Natural killer cell (primary cell): ENCODE results near the gene CDNF. TPM values are rescaled to one million over a fixed set of nuclear protein-coding genes. Genes with fewer than 3 reads are reported as not detected.
A peak's percentile ranks its signal among the peaks of the same experiment; 100 is the strongest.

Experiments used
- ATAC-seq, 3 donors: fragments of 150-1000 bp in 2 of 3; fragments of 200-7000 bp in 1 of 3; cut with Tn5 transposase; 1 replicate in 1 of 3; 2 replicates in 2 of 3; pipeline ENCODE4 v1.10.0; 2021; ENCODE audit warnings: mild to moderate bottlenecking in 2 of 3, moderate library complexity in 2 of 3
- DNase-seq, 2 donors: peaks; one replicate each; pipeline versions ENCODE4 v3.0.0 to v3.0.0-alpha.2; 2013 to 2021; ENCODE audit warnings: mixed read lengths in 1 of 2
- H3K27ac ChIP-seq: one replicate; pipeline ENCODE4 v1.5.1; 2013; ENCODE audit warnings: mild to moderate bottlenecking, low read length
- H3K27me3 ChIP-seq: one replicate; pipeline ENCODE4 v1.6.1; 2013; ENCODE audit warnings: low read length; ENCODE audit not compliant: control insufficient read depth, insufficient read depth
- H3K36me3 ChIP-seq: one replicate; pipeline ENCODE4 v1.6.1; 2013; ENCODE audit warnings: low read length; ENCODE audit not compliant: control insufficient read depth, insufficient read depth
- H3K4me1 ChIP-seq: one replicate; pipeline ENCODE4 v1.6.1; 2013; ENCODE audit warnings: low read length; ENCODE audit not compliant: control insufficient read depth, insufficient read depth
- H3K4me3 ChIP-seq: one replicate; pipeline ENCODE4 v1.5.1; 2013; ENCODE audit warnings: low read length
- H3K9me3 ChIP-seq: one replicate; pipeline ENCODE4 v1.6.1; 2013; ENCODE audit warnings: low read length; ENCODE audit not compliant: control insufficient read depth, insufficient read depth
- H3K27ac Mint-ChIP-seq, 2 donors: one replicate each; pipeline ENCODE4 v1.8.0; 2022; ENCODE audit warnings: mild to moderate bottlenecking in 2 of 2, mixed read lengths in 2 of 2, moderate library complexity in 1 of 2
- H3K27me3 Mint-ChIP-seq, 2 donors: one replicate each; pipeline ENCODE4 v1.8.0; 2022; ENCODE audit warnings: low read depth in 2 of 2, mixed read lengths in 2 of 2
- H3K36me3 Mint-ChIP-seq: one replicate; pipeline ENCODE4 v1.8.0; 2022; ENCODE audit warnings: mixed read lengths
- H3K4me1 Mint-ChIP-seq, 2 donors: one replicate each; pipeline ENCODE4 v1.8.0; 2022; ENCODE audit warnings: mixed read lengths in 2 of 2
- H3K4me3 Mint-ChIP-seq: one replicate; pipeline ENCODE4 v1.8.0; 2022; ENCODE audit warnings: mild to moderate bottlenecking, moderate library complexity, mixed read lengths
- H3K9me3 Mint-ChIP-seq, 2 donors: one replicate each; pipeline ENCODE4 v1.8.0; 2022; ENCODE audit warnings: mixed read lengths in 2 of 2
- WGBS: methylation state at CpG from one replicate; pipeline ENCODE4 v1.1.7; 2013; ENCODE audit warnings: missing lambda C conversion rate; ENCODE audit not compliant: insufficient coverage; 5-methylcytosine and 5-hydroxymethylcytosine counted together
- intact Hi-C: fragments of 100-400 bp; cut with micrococcal nuclease; formaldehyde crosslinking; loops from one replicate; pipeline ENCODE4 v1.14.2; 2022
- total RNA-seq, 4 donors: library from RNA; stranded (reverse); fragments of 120-200 nt in 1 of 4; gene quantifications; one replicate each; pipeline versions ENCODE4 v1.2.3 to v1.2.4, GENCODE V29; 2013 to 2022
- TF ChIP-seq, protein P1 (sequence below): fragments of 200-600 bp; IDR thresholded peaks from one replicate; pipeline ENCODE4 v1.8.0; 2022; ENCODE audit warnings: antibody characterized with exemption

Gene CDNF
- total RNA-seq, result 1 to 10 TPM; 1.8 to 2.2 (median 1.9) TPM
- total RNA-seq (2013), result 2.8 TPM

DNA sequence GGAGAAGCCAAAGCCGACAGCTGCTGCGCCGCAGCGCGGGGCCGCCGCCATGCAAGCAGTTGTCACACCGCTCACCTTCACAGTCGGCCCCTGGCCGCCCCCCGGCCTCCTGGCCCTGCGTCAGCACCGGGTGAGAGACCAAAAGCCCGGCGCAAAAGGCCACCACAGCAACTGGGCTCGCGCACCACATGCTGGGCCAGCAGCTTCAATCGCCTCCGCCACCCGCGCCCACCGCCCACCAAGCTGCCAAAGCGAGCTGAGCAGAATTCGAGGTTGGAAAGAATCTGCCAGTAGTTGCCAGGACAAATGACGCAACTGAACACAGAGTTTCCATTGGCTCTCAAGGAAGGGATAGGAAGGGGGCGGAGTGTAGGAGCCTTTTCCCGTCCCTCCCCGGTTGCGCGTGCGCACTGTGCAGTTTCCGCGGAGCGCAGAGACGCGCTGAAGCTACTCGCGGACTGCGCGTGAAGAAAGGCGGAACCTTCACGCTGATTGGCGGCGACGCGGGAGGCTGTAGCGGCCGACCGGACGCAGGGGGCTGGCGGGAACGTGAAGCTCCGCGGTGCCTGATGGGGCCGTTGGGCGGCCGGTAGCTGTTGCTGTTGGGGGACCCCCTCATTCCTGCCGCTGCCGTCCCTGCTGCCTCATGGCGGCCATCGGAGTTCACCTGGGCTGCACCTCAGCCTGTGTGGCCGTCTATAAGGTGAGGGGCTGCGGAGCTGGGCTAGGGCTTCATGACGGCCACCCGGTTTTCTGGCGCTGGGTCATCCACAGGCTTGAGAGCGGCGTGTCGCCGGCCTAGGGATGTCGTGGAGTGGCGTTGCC, at the start of gene CDNF, which contains the start of the genes HSPA14 and MSANTD7:
CDNF (minus strand) TSS at position 281 of the 825 bp plus-strand sequence; CDS start at position 190, 91 bp downstream.
HSPA14 (plus strand) TSS at position 550 of the 825 bp plus-strand sequence; CDS start at position 647, 97 bp downstream.
MSANTD7 (plus strand) TSS at position 550 of the 825 bp plus-strand sequence. CDS start 3,979 bp downstream, outside the sequence.
- TF ChIP-seq, protein P1, sequence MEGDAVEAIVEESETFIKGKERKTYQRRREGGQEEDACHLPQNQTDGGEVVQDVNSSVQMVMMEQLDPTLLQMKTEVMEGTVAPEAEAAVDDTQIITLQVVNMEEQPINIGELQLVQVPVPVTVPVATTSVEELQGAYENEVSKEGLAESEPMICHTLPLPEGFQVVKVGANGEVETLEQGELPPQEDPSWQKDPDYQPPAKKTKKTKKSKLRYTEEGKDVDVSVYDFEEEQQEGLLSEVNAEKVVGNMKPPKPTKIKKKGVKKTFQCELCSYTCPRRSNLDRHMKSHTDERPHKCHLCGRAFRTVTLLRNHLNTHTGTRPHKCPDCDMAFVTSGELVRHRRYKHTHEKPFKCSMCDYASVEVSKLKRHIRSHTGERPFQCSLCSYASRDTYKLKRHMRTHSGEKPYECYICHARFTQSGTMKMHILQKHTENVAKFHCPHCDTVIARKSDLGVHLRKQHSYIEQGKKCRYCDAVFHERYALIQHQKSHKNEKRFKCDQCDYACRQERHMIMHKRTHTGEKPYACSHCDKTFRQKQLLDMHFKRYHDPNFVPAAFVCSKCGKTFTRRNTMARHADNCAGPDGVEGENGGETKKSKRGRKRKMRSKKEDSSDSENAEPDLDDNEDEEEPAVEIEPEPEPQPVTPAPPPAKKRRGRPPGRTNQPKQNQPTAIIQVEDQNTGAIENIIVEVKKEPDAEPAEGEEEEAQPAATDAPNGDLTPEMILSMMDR, result no peak
- H3K9me3 ChIP-seq, result no peaks in the 10 kb centered on the region
- WGBS, result under 1% methylated on average over 72 of the region's 72 CpGs
- intact Hi-C loops, result loop anchor here (1.0 to 5.0 kb wide), 7 partner anchors 40 to 341 kb away; partner anchors contain the start of genes DCLRE1C, RPP38 and SUV39H2
- H3K4me3 ChIP-seq, result peak within 1 kb of the TSS; percentile 95
- Mint-ChIP-seq H3K36me3 (no peaks in the 10 kb centered on the region), H3K9me3 (no peaks in the 10 kb centered on the region), H3K27me3 (no peaks in the 10 kb centered on the region), H3K27ac (peak within 1 kb of the TSS; percentile 91 to 98), H3K4me3 (peak within 1 kb of the TSS; percentile 95), H3K4me1 (peaks cover 15 to 30% of the 10 kb centered on the region in 2 donors)
- peak; percentile 92 to 99 (median 93) for ATAC-seq
- peak; percentile 98 to 100 for DNase-seq
- H3K27ac ChIP-seq, result peak within 1 kb of the TSS; percentile 92
- H3K36me3 ChIP-seq, result peaks cover 20% of the 10 kb centered on the region
- H3K4me1 ChIP-seq, result peaks cover 20% of the 10 kb centered on the region
- H3K27me3 ChIP-seq, result no peaks in the 10 kb centered on the region

- H3K36me3 Mint-ChIP-seq, result no peaks in the 10 kb centered on the region
- Histone ChIP-seq H3K4me1 (peaks cover 4% of the 10 kb centered on the region), H3K36me3 (no peaks in the 10 kb centered on the region), H3K9me3 (no peaks in the 10 kb centered on the region), H3K4me3 (no peak overlapping the region), H3K27me3 (no peaks in the 10 kb centered on the region), H3K27ac (no peak overlapping the region)
- no peak overlapping the region for H3K4me3 Mint-ChIP-seq
- no peaks in the 10 kb centered on the region for H3K27me3 Mint-ChIP-seq
- WGBS, result 97% methylated on average over 3 of the region's 3 CpGs
- ATAC-seq, result no peak
- TF ChIP-seq, protein P1, result no peak
- intact Hi-C loops, result no loop called here
- no peak for DNase-seq
- no peaks in the 10 kb centered on the region for H3K9me3 Mint-ChIP-seq
- H3K4me1 Mint-ChIP-seq, result peaks cover 9 to 14% of the 10 kb centered on the region in 2 donors
- H3K27ac Mint-ChIP-seq, result no peak overlapping the region
Measured at GRCh38 chr10:14884082-14884481, 46.2 kb upstream of the CDNF start.

DNA sequence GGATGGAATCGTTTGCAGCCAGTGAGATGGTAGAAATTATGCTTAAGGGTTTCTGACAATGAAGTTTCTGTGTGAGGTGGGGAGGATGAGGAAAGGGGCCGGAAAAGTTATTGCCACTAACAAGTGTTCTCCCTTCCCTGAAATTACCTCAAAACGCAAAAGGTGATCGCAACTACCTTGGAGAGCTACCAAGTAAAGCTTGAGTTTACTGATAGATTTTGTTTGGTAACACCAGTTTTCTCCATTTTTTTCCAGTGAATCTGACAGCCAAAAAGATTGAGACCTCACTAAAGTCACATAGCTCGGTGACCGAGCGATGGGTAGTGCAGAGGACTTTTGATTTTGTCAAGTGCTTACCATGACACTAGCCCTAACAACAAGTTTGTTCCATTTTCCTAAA, 42.4 kb upstream of the CDNF start:
- ATAC-seq, result no peak
- 88% methylated on average over 6 of the region's 7 CpGs for WGBS
- no peak overlapping the region for H3K27ac ChIP-seq
- peak overlapping the region in 1 of 2 donors; percentile 88 for H3K27ac Mint-ChIP-seq
- no peaks in the 10 kb centered on the region for H3K36me3 Mint-ChIP-seq
- H3K4me1 ChIP-seq, result peaks cover 15% of the 10 kb centered on the region
- TF ChIP-seq, protein P1, result no peak
- H3K27me3 ChIP-seq, result no peaks in the 10 kb centered on the region
- no peak for DNase-seq
- no peaks in the 10 kb centered on the region for H3K9me3 ChIP-seq
- no peaks in the 10 kb centered on the region for H3K9me3 Mint-ChIP-seq
- peak overlapping the region; percentile 92 for H3K4me3 Mint-ChIP-seq
- no peak overlapping the region for H3K4me3 ChIP-seq
- H3K27me3 Mint-ChIP-seq, result no peaks in the 10 kb centered on the region
- intact Hi-C loops, result no loop called here
- peaks cover 26 to 28% of the 10 kb centered on the region in 2 donors for H3K4me1 Mint-ChIP-seq
- H3K36me3 ChIP-seq, result no peaks in the 10 kb centered on the region
